HG03039 (cell line): Measurements from ENCODE around the gene C1QTNF12.
"Not testable (repeated sequence)": the region's sequence is repeated elsewhere in the genome, so short reads cannot be mapped to it uniquely, and the experiment has no call there.

ENCODE experiments used
- ATAC-seq: cut with Tn5 transposase; IDR thresholded peaks from one replicate; pipeline ENCODE4 v1.9.1; 2021; ENCODE audit warnings: mild to moderate bottlenecking, moderate library complexity; ENCODE audit not compliant: unreplicated experiment

C1QTNF12 gene

DNA sequence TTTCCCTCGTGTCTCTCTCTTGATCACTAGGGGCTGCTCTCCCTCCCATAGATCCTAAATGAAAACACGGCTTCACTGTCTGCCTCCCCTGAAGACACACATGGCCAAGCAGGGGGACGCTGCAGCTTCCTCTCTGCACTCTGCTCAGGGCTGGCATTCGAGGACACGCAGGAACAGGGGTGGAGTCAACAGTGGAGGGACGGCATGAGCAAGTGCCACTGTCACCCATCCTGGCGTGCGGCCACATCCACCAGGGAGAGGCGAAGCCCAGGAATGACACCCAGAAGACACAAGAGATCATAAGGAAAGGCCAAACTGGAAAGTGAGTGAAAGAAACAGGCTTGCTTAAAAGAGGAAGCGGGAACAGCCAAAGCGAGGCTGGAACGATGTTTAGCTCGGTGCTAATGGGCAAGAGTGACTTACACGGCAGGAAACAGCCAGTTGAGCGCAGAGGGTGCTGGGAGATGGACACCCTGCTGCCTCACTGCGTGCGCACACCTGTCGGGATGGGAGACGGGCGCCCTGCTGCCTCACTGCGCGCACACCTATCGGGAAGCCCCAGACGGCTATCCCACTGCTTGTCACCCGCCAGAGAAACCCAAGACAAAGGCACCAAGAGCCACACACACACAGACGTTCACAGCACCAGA is 13.6 kb upstream of the C1QTNF12 start:
- no peak for ATAC-seq

DNA sequence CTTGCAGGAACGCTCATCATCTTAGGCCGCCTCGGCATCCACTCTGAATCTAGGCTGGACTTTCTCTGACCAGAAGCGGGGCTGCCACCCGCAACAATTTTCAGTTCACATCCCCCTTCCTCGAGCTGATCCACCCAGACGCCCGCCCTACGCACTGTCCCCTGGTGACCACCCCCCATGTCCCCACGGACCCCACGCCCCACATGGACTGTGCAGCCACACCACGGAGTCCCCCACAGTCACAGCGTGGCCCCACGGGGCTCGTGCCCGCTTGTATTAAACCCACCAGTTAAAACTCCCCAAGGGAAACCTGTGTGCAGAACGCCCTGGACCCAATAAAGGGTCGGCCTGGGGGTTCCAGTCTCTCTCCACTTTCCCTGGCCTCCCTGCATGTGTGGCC is 13.0 kb upstream of the C1QTNF12 start:
- no peak for ATAC-seq

DNA sequence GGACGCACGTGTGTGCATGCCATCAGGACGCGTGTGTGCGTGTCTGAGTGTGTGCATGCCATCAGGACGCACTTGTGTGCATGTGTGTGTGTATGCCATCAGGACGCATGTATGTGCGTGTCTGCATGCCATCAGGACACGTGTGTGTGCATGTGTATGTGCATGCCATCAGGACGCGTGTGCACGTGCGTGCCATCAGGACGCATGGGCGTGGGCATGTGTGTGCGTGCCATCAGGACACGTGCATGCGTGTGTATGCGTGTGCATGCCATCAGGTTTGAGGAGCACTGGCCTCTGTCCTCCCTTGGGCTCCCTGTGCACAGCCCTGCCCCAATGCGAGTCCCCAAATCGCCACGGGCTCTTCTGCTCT is 12.6 kb upstream of the C1QTNF12 start:
- no peak for ATAC-seq

- no peak for ATAC-seq
Observed at GRCh38 chr1:1256956-1257871, 10.7 kb upstream of the C1QTNF12 start.

GRCh38 chr1:1255611-1256010 is 9.1 kb upstream of the C1QTNF12 start:
- no peak for ATAC-seq

DNA sequence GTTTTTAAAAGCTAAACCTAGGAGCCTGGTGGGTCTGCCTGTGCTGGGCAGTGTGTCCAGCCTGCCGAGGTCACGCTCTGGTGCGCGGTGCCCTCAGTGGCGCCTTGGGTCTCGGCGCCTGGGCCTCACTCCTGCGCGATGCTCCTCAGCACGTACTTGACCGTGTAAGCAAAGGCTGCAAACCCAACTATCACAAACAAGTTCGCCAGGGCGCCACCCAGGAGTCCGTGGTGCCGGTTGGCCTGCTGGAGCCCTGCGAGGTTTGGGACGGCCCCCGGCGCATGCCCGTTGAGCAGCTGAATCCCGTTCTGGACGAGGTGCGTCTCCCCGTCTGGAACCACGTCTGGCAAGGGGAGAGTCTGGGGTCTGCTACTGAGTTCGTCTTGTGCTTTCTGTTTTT is 8.6 kb upstream of the C1QTNF12 start:
- ATAC-seq = no peak

DNA sequence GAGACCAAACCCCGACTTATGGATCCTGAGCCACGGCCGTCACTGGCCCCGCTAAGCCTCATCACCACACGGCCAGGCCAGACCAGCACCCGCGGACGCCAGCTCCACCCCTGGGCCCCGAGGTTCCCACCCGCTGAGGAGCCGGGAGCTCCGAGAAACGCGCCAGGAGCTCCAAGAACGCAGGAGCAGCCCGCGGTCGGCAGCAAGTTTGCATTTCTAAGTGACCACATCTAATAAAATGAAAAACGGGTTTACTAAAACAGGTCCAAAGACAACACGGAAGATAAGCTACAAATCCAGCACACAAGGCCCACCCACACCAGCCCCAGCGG is 8.1 kb upstream of the C1QTNF12 start:
- no peak for ATAC-seq

DNA sequence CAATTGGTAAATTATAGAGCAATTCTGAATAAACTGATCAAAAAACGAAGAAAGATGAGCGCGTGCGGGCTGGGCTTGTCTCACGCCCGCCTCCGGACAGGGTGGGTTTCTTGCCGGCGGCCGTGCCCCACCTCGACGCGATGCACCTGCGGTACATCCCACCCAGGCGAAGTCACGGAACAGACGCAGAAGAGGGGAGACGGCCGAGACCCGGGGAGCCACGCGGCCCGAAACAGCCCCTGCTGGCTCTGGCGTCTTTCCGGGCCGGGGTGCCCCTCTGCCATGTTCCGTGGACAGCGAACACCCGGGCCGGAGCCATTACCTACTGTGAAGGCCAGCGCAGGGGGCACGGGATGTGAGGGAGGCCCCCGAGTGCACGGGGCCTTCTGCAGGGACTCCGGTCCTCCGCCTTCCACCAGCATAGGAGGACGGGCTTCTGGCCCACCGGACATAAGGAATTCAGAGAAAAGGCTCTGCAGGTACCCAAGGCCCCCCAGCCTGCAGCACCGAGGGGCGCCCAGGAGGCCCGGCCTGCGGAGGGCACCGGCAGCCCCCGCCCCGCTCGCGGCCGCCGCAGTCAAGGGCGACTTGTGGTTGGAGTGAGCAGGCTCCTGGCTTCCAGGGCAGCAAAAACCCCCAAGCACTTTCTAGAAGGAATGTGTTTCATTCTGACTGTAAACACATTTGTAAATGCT is 7.6 kb upstream of the C1QTNF12 start:
- no peak for ATAC-seq

GRCh38 chr1:1253314-1253713 is 6.8 kb upstream of the C1QTNF12 start:
- ATAC-seq = no peak

DNA sequence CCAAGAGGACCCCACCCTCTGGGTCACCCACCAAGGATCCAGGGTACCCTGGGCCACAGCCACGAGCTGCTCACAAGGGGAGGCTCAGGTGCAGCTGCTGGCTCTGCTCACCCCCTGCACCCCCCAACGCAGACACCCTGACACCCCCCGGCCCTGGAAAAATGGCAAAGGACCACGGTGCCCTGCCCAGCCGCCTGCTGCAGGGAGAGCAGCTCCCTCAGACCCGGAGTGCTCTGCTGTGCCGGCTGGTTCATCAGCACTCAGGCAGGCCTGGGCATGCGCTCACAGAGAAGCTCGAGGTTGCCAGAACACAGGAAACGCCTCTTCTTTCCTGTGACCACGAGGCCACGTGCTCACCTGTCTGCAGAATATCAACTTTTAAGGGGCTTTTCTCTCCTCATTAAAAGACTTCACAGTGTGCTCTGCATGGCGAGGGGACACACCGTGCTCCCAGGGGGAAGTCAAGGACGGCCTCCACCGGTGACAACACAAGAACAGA is 4.3 kb upstream of the C1QTNF12 start:
- no peak for ATAC-seq

- ATAC-seq = not testable (repeated sequence)
Observed at GRCh38 chr1:1248009-1248913, 1.7 kb upstream of the C1QTNF12 start.

DNA sequence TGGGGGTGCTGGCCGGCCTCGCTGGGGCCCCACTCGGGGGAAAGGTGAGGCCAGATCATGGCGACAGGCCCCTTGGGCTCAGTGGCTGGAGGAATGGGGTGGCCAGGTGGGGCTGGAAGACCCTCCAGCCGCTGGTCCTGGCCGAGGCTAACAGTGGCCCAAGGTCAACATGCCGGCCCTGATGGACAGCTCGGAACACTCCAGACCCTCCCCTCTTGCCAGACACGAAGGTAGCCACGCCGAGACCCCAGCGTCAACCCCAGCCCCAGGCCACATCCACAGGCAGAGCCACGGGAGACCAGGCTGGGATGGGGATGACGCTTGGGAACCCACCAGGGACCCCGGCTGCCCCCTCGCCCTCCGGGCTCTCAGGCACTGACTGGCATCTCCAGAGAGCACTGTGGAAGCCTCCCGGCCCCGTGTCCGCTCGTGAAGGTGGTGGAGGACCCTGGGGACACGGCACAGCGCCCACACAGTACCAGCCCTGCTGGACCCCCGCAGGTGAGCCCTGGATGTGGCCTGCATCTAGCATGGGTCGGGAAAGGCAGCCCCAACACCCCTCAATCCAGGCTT is 905 bp upstream of the C1QTNF12 start:
- no peak for ATAC-seq

- ATAC-seq = no peak
Observed at GRCh38 chr1:1245817-1246576, 525 bp downstream of the C1QTNF12 start.

- ATAC-seq = no peak
Observed at GRCh38 chr1:1245178-1245816, 1.2 kb downstream of the C1QTNF12 start.

DNA sequence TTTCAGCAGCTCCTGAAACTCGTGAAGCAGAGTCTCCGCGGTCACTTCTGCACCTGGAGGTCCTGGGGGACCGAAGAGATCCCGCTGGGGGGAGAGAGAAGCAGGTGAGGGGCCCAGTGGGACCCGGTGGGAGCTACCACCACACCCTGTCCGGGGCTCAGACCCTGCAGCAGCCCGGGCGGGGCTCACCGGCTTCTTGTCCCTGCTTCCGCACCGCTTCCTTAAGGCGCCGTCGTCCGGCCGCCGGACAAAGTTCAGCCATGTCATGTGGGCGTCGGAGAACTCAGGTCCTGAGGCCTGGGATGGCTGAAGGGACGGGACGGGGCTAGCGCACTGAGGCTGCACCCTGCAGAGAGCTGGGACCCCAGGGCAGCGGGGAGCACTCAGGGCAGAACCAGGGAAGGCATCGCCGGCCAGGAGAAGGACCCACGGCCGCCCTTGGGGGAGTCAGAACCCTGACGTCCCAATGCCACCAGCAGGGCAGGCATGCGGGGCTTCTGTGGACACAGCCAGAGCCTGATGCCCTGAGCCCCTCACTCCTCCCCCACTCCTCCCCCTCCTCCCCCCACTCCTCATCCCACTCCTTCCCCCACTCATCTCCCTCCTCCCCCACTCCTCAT is 2.2 kb downstream of the C1QTNF12 start:
- no peak for ATAC-seq

DNA sequence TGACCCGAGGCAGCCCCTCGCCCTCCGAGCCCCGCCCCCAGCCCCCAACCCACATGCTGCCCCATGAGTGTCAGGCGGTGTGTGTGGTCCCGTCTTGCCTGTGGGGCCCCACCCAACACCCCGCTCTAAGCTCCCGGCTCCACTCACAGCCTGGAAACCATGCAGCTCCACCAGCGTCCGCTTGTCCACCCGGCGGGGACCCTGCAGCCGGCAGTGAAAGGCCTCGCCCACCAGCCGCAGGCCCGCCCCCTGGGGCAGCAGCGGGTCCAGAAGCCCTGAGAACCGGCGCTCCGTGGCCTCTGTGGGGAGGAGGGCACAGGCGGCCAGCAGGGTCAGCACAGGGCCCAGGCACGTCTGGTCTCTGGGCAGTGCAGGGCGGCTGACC is 2.7 kb downstream of the C1QTNF12 start:
- no peak for ATAC-seq

GRCh38 chr1:1243266-1243660 is 3.3 kb downstream of the C1QTNF12 start:
- ATAC-seq = no peak

DNA sequence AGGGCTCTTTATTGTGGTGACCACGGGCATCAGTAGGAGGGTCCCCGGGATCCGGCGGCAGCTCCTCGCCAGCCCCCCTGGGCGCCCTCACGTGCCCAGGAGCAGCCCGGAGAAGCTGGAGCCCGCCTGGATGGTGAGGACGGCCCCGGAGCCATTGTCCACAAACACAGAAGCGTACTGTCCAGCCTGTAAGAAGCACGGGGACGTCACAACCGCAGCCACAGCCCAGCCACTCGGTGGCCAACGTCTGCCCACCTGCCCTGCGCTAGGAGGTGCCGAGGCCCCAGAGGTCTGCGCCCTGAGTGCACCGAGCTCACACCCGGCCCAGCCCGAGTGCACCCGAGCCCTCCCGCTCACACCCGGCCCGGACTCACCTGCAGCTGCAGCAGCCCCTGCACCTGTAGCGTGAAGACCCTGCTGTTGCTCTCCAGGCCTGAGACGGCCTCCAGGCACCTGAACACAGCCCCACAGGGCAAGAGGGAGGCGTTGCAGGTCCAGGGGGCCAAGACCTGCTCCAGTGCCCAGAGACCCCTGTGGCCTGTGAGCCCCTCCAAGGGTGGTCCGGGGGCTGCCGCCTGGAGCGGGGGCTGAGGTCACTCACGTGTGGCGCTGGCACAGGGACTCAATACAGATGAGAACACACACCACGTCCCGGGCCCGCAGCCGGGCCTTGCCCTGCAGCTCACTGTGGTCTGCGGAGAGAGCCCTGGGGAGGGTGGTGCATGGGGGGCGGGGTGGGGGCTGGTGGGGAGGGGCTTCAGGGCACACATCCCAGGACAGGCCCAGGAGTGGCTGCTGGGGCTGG is 3.9 kb downstream of the C1QTNF12 start:
- ATAC-seq = no peak
